Peyer's patch (tissue), 4 donors: ENCODE data around the gene KLHL18. TPM values are rescaled to one million over a fixed set of nuclear protein-coding genes. Genes with fewer than 3 reads are reported as not detected.

Experiments
- DNase-seq, 3 donors: peaks; one replicate each; pipeline ENCODE4 v3.0.0-alpha.2; 2017 to 2019
- H3K27ac ChIP-seq, 4 donors: fragments of 200-600 bp; sonication (generic); one replicate each; pipeline ENCODE4 v1.5.1; 2016 to 2019
- H3K27me3 ChIP-seq, 2 donors: fragments of 200-600 bp; sonication (generic); one replicate each; pipeline ENCODE4 v1.5.1; 2019
- H3K36me3 ChIP-seq, 3 donors: fragments of 200-600 bp; sonication (generic); one replicate each; pipeline ENCODE4 v1.5.1; 2016 to 2019
- H3K4me1 ChIP-seq, 4 donors: fragments of 200-600 bp; sonication (generic); one replicate each; pipeline ENCODE4 v1.5.1; 2016 to 2019
- H3K4me3 ChIP-seq, 4 donors: fragments of 200-600 bp; sonication (generic); 1 replicate in 3 of 4; 2 replicates in 1 of 4; pipeline ENCODE4 v1.5.1; 2016 to 2019; ENCODE audit warnings: mild to moderate bottlenecking in 1 of 4
- H3K9me3 ChIP-seq, 4 donors: fragments of 200-600 bp; sonication (generic); one replicate each; pipeline ENCODE4 v1.5.1; 2016 to 2019; ENCODE audit warnings: mild to moderate bottlenecking in 1 of 4
- CTCF ChIP-seq, 6 experiments: fragments of 450-650 bp in 4 of 6; fragments of 200-600 bp in 2 of 6; sonication (generic) in 1 of 6; IDR thresholded peaks; one replicate each; pipeline ENCODE4 v1.5.1; 2017 to 2019; ENCODE audit warnings: antibody characterized with exemption in 6 of 6, mild to moderate bottlenecking in 3 of 6, moderate library complexity in 1 of 6
- POLR2A ChIP-seq, 2 donors: fragments of 450-650 bp; IDR thresholded peaks; one replicate each; pipeline ENCODE4 v1.5.1; 2017; ENCODE audit warnings: antibody characterized with exemption in 2 of 2, mild to moderate bottlenecking in 2 of 2, moderate library complexity in 2 of 2
- total RNA-seq, 4 donors: library from RNA; depleted of rRNA; stranded (reverse); fragments of >200 nt; gene quantifications; one replicate each; pipeline ENCODE4 v1.1.0, GENCODE V29; 2016

The KLHL18 gene
- total RNA-seq, 4 donors from 2014 or later = 12.1 to 19.5 (median 16.6) TPM

- no peak for DNase-seq
- no peak for TF ChIP-seq POLR2A (IDR thresholded peaks at IDR 0.05)
- TF ChIP-seq CTCF (IDR thresholded peaks at IDR 0.05) = no peak
Observed at GRCh38 chr3:47276558-47276957, 6.2 kb upstream of the KLHL18 start.

GRCh38 chr3:47280519-47280918 is 2.2 kb upstream of the KLHL18 start:
- Histone ChIP-seq H3K9me3 (no peaks in the 10 kb centered on the region), H3K27me3 (no peaks in the 10 kb centered on the region), H3K36me3 (no peaks in the 10 kb centered on the region), H3K4me1 (peaks cover 0 to 22% (median 10%) of the 10 kb centered on the region in 4 donors), H3K27ac (no peak overlapping the region), H3K4me3 (no peak overlapping the region)
- TF ChIP-seq CTCF (IDR thresholded peaks at IDR 0.05) (no peak), POLR2A (IDR thresholded peaks at IDR 0.05) (no peak)
- no peak for DNase-seq

More at GRCh38 chr3:47276558-47276957, 6.2 kb upstream of the KLHL18 start:
- Histone ChIP-seq H3K27me3 (no peaks in the 10 kb centered on the region), H3K9me3 (no peaks in the 10 kb centered on the region), H3K4me1 (no peaks in the 10 kb centered on the region), H3K36me3 (no peaks in the 10 kb centered on the region), H3K27ac (no peak overlapping the region), H3K4me3 (no peak overlapping the region)

- Histone ChIP-seq H3K36me3 (peaks cover 0 to 10% (median 0%) of the 10 kb centered on the region in 3 donors), H3K4me1 (peaks cover 0 to 22% (median 10%) of the 10 kb centered on the region in 4 donors), H3K9me3 (no peaks in the 10 kb centered on the region), H3K4me3 (peak overlapping the region; percentile 62 to 83 (median 75)), H3K27ac (peak overlapping the region; percentile 86 to 95 (median 90)), H3K27me3 (no peaks in the 10 kb centered on the region)
- peak in 2 of 3 donors; percentile 43 to 61 for DNase-seq
- TF ChIP-seq CTCF (IDR thresholded peaks at IDR 0.05) (no peak), POLR2A (IDR thresholded peaks at IDR 0.05) (no peak)
Observed at GRCh38 chr3:47283193-47283537, 421 bp downstream of the KLHL18 start.

- Histone ChIP-seq H3K9me3 (no peaks in the 10 kb centered on the region), H3K27me3 (no peaks in the 10 kb centered on the region), H3K27ac (peak overlapping the region; percentile 86 to 95 (median 90)), H3K36me3 (peaks cover 0 to 14% (median 0%) of the 10 kb centered on the region in 3 donors), H3K4me3 (peak overlapping the region; percentile 62 to 83 (median 75)), H3K4me1 (peaks cover 0 to 22% (median 10%) of the 10 kb centered on the region in 4 donors)
- TF ChIP-seq POLR2A (IDR thresholded peaks at IDR 0.05) (no peak), CTCF (IDR thresholded peaks at IDR 0.05) (no peak)
- DNase-seq = peak in 2 of 3 donors; percentile 39 to 53
Observed at GRCh38 chr3:47283591-47284364, 1.0 kb downstream of the KLHL18 start.

- Histone ChIP-seq H3K36me3 (peaks cover 0 to 14% (median 0%) of the 10 kb centered on the region in 3 donors), H3K4me3 (no peak overlapping the region), H3K4me1 (peaks cover 0 to 13% (median 1%) of the 10 kb centered on the region in 4 donors), H3K27me3 (no peaks in the 10 kb centered on the region), H3K9me3 (no peaks in the 10 kb centered on the region), H3K27ac (no peak overlapping the region)
- DNase-seq = no peak
- no peak for TF ChIP-seq POLR2A (IDR thresholded peaks at IDR 0.05)
- no peak for TF ChIP-seq CTCF (IDR thresholded peaks at IDR 0.05)
Observed at GRCh38 chr3:47288966-47289910, 6.5 kb downstream of the KLHL18 start.
